ENCODE results near the gene RAPGEF2. TPM values are rescaled to one million over a fixed set of nuclear protein-coding genes. Genes with fewer than 3 reads are reported as not detected.

The RAPGEF2 gene
- total and polyA plus RNA-seq, 2 donors (not counting 3 experiments of a cell fraction or from before 2014, with no cell fraction given), result 28.7 to 55.2 TPM

DNA sequence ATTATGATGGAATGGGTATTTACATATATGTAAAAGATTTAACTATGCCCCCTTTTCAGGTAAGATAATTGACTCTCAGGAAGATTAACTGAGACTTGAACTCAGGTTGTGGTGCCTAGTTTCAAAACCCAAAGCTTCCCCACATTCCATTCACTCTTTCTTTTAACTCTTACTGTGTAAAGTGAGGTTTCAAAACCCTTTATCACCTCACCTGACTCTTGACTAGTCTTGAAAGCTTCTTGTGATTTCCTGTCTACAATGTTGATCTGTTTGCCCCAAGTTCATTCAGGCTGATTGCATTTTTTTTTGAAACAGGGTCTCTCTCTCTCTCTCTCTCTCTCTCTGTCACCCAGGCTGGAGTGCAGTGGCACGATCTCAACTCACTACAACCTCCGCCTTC lies 40.5 kb upstream of the RAPGEF2 start:
- Histone ChIP-seq H3K4me3 (replicated peaks in 1 of 3; ENCODE audit: insufficient read depth in 1 of 3, low read depth in 1 of 3, low read length in 3 of 3) (no peak overlapping the region), H3K36me3 (ENCODE audit: control insufficient read depth in 2 of 2, extremely low read depth in 1 of 2, insufficient read depth in 2 of 2, low read length in 2 of 2) (no peaks in the 10 kb centered on the region), H2AFZ (ENCODE audit: low read depth, low read length) (no peak overlapping the region), H3K27me3 (ENCODE audit: control insufficient read depth in 2 of 2, insufficient read depth in 2 of 2, low read length in 2 of 2) (no peaks in the 10 kb centered on the region), H3K4me2 (ENCODE audit: insufficient read depth, low read length) (no peak overlapping the region), H3K9me3 (replicated peaks; ENCODE audit: control insufficient read depth, insufficient read depth, low read length) (no peaks in the 10 kb centered on the region), H4K20me1 (replicated peaks; ENCODE audit: control insufficient read depth, extremely low read depth, insufficient read depth, low read length) (no peaks in the 10 kb centered on the region), H3K9ac (replicated peaks; ENCODE audit: extremely low read depth, insufficient read depth, low read length) (no peak overlapping the region), H3K79me2 (ENCODE audit: control insufficient read depth, insufficient read depth, low read length) (no peaks in the 10 kb centered on the region), H3K9me1 (replicated peaks; ENCODE audit: control insufficient read depth, extremely low read depth, insufficient read depth, low read length) (no peaks in the 10 kb centered on the region), H3K27ac (ENCODE audit: insufficient read depth, low read depth, low read length) (no peak overlapping the region), H3K4me1 (ENCODE audit: control insufficient read depth, extremely low read depth, insufficient read depth, low read length) (no peaks in the 10 kb centered on the region)
- no TSS peak for BruUV-seq (replicated peaks)
- TF ChIP-seq GATA2 (IDR thresholded peaks at IDR 0.05; ENCODE audit: insufficient read depth, insufficient read length, low read depth, low read length) (no peak), MYC (IDR thresholded peaks at IDR 0.05; ENCODE audit: low read depth, low read length) (no peak), JUN (IDR thresholded peaks at IDR 0.05; ENCODE audit: borderline replicate concordance, insufficient read depth, insufficient read length, low read depth) (no peak), POLR2AphosphoS5 (IDR thresholded peaks at IDR 0.05; ENCODE audit: insufficient read depth, low read depth, low read length) (no peak), MAX (IDR thresholded peaks at IDR 0.05; ENCODE audit: insufficient read depth, insufficient read length) (no peak), CTCF (IDR thresholded peaks at IDR 0.05; ENCODE audit: extremely low read depth in 1 of 2, insufficient read depth in 1 of 2, low read depth in 1 of 2, low read length in 2 of 2) (no peak), POLR2A (IDR thresholded peaks at IDR 0.05; ENCODE audit: low read depth, low read length) (no peak), FOS (IDR thresholded peaks at IDR 0.05; ENCODE audit: borderline replicate concordance, insufficient read depth, low read length) (no peak), EZH2 (IDR thresholded peaks at IDR 0.05; ENCODE audit: borderline replicate concordance, low read depth, low read length, severe bottlenecking) (no peak)
- DNase-seq (ENCODE audit: low read depth, low spot score) (no peak), FAIRE-seq (no peak)
- ChIA-PET POLR2A (no interaction called here), CTCF (interaction anchor here (0.5 to 1.4 kb wide), 2 partner anchors 11 to 162 kb away, joined by 3 read pairs; no protein-coding TSS in a partner anchor)
- intact Hi-C loops (cut with micrococcal nuclease), result no loop called here
- dilution Hi-C loops (cut with MboI; ENCODE audit: extremely low pct_ligation_motif_present, low sequenced_read_pairs), result no loop called here
